Cardiac muscle cell (in vitro differentiated cells and primary cell): ENCODE results near the gene MIOS. TPM values are rescaled to one million over a fixed set of nuclear protein-coding genes. Genes with fewer than 3 reads are reported as not detected.

ENCODE experiments used
- DNase-seq, 2 donors: peaks; one replicate each; pipeline versions ENCODE4 v3.0.0 to v3.0.0-alpha.2; 2010 to 2017; ENCODE audit warnings: low read depth in 1 of 2, low spot score in 1 of 2
- H3K27ac ChIP-seq: fragments of 200-600 bp; sonication (generic); 2 replicates; pipeline ENCODE4 v1.5.1; 2016
- H3K27me3 ChIP-seq: fragments of 200-600 bp; sonication (generic); 2 replicates; pipeline ENCODE4 v1.6.0; 2016; ENCODE audit warnings: control low read depth
- H3K36me3 ChIP-seq: fragments of 200-600 bp; sonication (generic); 2 replicates; pipeline ENCODE4 v1.5.1; 2016; ENCODE audit warnings: control low read depth
- H3K4me1 ChIP-seq: fragments of 200-600 bp; sonication (generic); 2 replicates; pipeline ENCODE4 v1.8.1; 2017; ENCODE audit warnings: low read depth, mild to moderate bottlenecking, mixed run types
- H3K4me3 ChIP-seq: fragments of 200-600 bp; sonication (generic); 2 replicates; pipeline ENCODE4 v1.5.1; 2016; ENCODE audit warnings: mild to moderate bottlenecking
- H3K9me3 ChIP-seq: fragments of 200-600 bp; sonication (generic); 2 replicates; pipeline ENCODE4 v1.5.1; 2017; ENCODE audit warnings: low read depth, mild to moderate bottlenecking, control low read depth
- polyA plus RNA-seq: library from polyadenylated mRNA; unstranded; fragments of >200 nt; fragmentation: Nextera tagmentation; extraction: Ambion mirVana; gene quantifications from 2 replicates; pipeline ENCODE4 v1.2.1, GENCODE V29; 2016
- total RNA-seq: library from RNA; depleted of rRNA; stranded (reverse); fragments of >200 nt; gene quantifications from 2 replicates; pipeline ENCODE4 v1.2.3, GENCODE V29; 2016
- TF ChIP-seq, protein P1 (sequence below): IDR thresholded peaks from 2 replicates; pipeline ENCODE4 v1.5.1; 2012; ENCODE audit warnings: low read depth, mild to moderate bottlenecking, low read length

MIOS gene
- total and polyA plus RNA-seq, 2 experiments from 2014 or later, result 18.1 to 32.6 TPM

DNA sequence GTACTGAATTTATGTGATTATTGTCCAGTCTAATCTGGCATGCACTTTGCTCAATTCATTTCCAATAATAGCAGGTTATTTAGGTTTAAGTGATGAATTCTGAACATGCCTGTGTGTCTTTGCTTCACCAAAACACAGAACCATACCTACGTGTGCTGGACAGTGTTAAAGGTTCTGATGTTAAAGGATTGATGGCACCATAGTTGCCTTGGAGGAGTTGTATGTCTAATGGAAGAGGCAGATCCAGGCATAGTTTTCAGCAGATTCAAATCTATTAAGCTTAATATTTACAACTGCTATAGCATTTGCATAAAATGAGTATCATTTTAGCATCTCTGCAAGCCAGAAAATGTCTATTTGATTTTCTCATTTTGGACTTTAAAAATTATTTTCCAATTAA is 45.8 kb downstream of the MIOS start:
- Histone ChIP-seq H3K4me3 (no peak overlapping the region), H3K9me3 (no peaks in the 10 kb centered on the region), H3K27me3 (no peaks in the 10 kb centered on the region), H3K36me3 (peaks cover 11% of the 10 kb centered on the region), H3K27ac (no peak overlapping the region), H3K4me1 (no peaks in the 10 kb centered on the region)
- DNase-seq, result no peak
- TF ChIP-seq, protein P1, sequence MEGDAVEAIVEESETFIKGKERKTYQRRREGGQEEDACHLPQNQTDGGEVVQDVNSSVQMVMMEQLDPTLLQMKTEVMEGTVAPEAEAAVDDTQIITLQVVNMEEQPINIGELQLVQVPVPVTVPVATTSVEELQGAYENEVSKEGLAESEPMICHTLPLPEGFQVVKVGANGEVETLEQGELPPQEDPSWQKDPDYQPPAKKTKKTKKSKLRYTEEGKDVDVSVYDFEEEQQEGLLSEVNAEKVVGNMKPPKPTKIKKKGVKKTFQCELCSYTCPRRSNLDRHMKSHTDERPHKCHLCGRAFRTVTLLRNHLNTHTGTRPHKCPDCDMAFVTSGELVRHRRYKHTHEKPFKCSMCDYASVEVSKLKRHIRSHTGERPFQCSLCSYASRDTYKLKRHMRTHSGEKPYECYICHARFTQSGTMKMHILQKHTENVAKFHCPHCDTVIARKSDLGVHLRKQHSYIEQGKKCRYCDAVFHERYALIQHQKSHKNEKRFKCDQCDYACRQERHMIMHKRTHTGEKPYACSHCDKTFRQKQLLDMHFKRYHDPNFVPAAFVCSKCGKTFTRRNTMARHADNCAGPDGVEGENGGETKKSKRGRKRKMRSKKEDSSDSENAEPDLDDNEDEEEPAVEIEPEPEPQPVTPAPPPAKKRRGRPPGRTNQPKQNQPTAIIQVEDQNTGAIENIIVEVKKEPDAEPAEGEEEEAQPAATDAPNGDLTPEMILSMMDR, result no peak

DNA sequence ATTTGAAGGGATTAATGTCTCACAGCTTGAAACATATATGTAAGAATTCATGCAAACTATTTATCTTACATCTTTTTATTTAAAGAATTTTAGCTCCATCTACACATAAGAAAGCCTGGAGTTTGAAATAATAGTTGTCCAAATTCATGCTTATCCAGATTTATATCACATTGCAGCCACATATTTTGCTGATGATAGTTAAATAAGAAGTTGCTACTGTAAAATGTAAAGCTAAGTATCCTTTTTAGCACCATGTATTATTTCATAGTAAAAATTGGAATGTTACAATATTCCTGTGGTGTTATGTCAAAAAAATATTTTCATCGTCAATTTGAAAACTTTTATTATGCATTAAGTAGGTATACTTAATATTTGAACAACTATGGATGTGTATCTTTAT is 46.5 kb downstream of the MIOS start:
- H3K4me1 ChIP-seq, result no peaks in the 10 kb centered on the region
- H3K27ac ChIP-seq, result no peak overlapping the region
- DNase-seq, result no peak
- no peaks in the 10 kb centered on the region for H3K27me3 ChIP-seq
- H3K4me3 ChIP-seq, result no peak overlapping the region
- no peaks in the 10 kb centered on the region for H3K9me3 ChIP-seq
- H3K36me3 ChIP-seq, result peaks cover 7% of the 10 kb centered on the region
- TF ChIP-seq, protein P1, result no peak

DNA sequence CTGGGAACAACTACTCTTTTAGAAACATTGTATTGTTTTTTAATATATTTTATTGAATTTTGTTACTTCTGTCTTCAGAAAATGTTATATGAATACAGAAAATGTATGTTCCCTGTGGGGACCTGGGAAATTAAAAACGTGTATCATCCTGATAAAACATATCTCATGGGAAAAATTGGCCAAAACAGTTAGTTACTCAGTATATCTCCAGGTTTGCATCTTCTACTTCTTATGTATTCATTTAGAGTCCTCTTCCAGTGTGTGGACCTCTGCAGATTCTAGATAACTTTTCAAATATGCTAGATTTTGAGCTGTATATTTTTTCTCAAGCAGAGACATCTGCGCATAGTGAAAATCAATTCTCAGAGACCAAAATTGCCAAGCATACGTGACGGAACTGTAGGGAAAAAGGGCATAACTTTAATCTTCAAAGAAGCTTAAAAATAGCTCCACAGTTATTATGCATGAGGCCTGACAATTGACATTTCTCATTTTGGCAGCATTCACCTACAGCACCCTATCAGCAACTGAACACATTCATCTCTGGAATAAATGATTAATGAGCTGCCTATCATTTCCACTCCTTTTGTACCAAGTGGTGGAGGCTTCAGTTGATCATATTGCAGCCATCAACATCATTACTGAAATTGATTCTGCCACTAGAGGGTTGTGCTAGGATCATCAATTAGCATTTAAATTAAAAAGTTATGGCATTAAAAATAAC is 47.5 kb downstream of the MIOS start:
- TF ChIP-seq, protein P1, result no peak
- H3K4me1 ChIP-seq, result no peaks in the 10 kb centered on the region
- peaks cover under 1% of the 10 kb centered on the region for H3K36me3 ChIP-seq
- no peak overlapping the region for H3K4me3 ChIP-seq
- no peak overlapping the region for H3K27ac ChIP-seq
- H3K9me3 ChIP-seq, result no peaks in the 10 kb centered on the region
- no peak for DNase-seq
- no peaks in the 10 kb centered on the region for H3K27me3 ChIP-seq

DNA sequence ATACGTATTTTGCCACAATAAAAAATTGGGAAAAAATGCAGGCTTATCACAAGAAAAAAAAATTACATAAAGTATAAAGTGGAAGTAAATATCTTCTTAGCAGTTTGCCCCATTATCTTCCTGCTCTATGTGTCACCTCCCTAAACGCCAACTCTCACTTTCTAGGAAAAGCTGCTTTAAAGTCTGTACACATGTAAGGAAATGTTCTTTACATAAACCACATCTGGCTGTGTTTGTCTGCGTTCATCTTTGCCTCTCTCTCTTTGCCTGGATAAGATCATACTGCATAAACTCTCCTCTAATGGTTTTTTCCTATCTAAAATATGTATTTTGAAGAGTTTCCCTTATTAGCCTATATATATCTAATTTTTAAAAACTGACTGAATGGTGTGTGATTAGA is 50.9 kb downstream of the MIOS start:
- Histone ChIP-seq H3K9me3 (no peaks in the 10 kb centered on the region), H3K4me1 (no peaks in the 10 kb centered on the region), H3K27ac (no peak overlapping the region), H3K4me3 (no peak overlapping the region), H3K36me3 (no peaks in the 10 kb centered on the region), H3K27me3 (no peaks in the 10 kb centered on the region)
- no peak for DNase-seq
- TF ChIP-seq, protein P1, result no peak

DNA sequence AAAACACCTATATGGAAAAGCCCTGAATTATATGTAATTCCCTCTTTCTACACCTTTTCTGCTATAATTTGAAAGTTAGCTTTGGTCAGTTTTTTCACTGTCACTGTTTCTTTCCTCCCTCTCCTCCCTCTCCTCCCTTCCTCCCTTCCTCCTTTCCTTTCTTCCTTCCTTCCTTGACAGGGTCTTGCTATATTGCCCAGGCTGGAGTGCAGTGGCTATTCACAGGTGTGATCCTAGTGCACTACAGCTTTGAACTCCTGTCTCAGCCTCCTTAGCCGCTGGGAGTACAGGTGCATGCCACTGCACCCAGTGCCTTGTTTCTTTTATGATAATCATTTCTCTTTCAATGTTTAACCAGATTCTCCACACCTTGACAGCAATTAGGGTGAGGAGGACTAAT is 51.7 kb downstream of the MIOS start:
- H3K4me3 ChIP-seq, result no peak overlapping the region
- DNase-seq, result no peak
- H3K9me3 ChIP-seq, result no peaks in the 10 kb centered on the region
- H3K27ac ChIP-seq, result no peak overlapping the region
- no peaks in the 10 kb centered on the region for H3K36me3 ChIP-seq
- no peaks in the 10 kb centered on the region for H3K4me1 ChIP-seq
- TF ChIP-seq, protein P1, result no peak
- no peaks in the 10 kb centered on the region for H3K27me3 ChIP-seq

DNA sequence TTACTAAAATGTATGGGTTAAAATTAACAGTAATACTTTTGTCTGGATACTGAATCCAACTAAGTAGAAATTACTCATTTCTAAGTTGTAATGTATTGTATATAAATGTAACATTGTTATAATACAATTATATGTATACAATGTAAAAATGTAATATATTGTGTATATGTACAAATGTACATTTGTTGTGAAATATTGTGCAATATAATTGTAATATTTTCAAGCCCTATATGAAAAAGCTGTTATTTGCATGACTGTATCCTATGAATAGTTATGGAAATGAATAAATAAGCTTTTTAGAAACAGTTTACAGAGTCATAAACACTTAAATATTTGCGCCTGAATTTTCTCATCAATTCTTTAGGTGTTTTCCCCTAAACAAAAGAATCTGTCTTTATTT is 53.6 kb downstream of the MIOS start:
- DNase-seq, result no peak
- no peak overlapping the region for H3K27ac ChIP-seq
- H3K36me3 ChIP-seq, result no peaks in the 10 kb centered on the region
- no peaks in the 10 kb centered on the region for H3K9me3 ChIP-seq
- H3K27me3 ChIP-seq, result no peaks in the 10 kb centered on the region
- no peaks in the 10 kb centered on the region for H3K4me1 ChIP-seq
- TF ChIP-seq, protein P1, result no peak
- H3K4me3 ChIP-seq, result no peak overlapping the region
